Measurements from ENCODE around the gene AGAP1. TPM values are rescaled to one million over a fixed set of nuclear protein-coding genes. Genes with fewer than 3 reads are reported as not detected.

The AGAP1 gene
- total RNA-seq, 4 donors from 2014 or later = 13.7 to 18.5 (median 17.1) TPM

- intact Hi-C loops (cut with DNase I; ENCODE audit: low total_unique reads) = no loop called here
- DNase-seq (ENCODE audit: low spot score in 2 of 2) = no peak
- WGBS, 2 donors = 90 to 95% methylated on average over 9 of the region's 9 CpGs
- TF ChIP-seq POLR2A (IDR thresholded peaks at IDR 0.05) = no peak
- TF ChIP-seq, protein P1, sequence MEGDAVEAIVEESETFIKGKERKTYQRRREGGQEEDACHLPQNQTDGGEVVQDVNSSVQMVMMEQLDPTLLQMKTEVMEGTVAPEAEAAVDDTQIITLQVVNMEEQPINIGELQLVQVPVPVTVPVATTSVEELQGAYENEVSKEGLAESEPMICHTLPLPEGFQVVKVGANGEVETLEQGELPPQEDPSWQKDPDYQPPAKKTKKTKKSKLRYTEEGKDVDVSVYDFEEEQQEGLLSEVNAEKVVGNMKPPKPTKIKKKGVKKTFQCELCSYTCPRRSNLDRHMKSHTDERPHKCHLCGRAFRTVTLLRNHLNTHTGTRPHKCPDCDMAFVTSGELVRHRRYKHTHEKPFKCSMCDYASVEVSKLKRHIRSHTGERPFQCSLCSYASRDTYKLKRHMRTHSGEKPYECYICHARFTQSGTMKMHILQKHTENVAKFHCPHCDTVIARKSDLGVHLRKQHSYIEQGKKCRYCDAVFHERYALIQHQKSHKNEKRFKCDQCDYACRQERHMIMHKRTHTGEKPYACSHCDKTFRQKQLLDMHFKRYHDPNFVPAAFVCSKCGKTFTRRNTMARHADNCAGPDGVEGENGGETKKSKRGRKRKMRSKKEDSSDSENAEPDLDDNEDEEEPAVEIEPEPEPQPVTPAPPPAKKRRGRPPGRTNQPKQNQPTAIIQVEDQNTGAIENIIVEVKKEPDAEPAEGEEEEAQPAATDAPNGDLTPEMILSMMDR (IDR thresholded peaks at IDR 0.05) = no peak
- no peak overlapping the region for H3K4me3 ChIP-seq (ENCODE audit: low read depth, poor library complexity, severe bottlenecking)
Measured at GRCh38 chr2:235587202-235587601, 93.4 kb downstream of the AGAP1 start.

GRCh38 chr2:235588750-235589149, 94.9 kb downstream of the AGAP1 start:
- 61 to 76% methylated on average over 9 of the region's 9 CpGs for WGBS, 2 donors
- TF ChIP-seq POLR2A (IDR thresholded peaks at IDR 0.05) = no peak
- TF ChIP-seq, protein P1 (IDR thresholded peaks at IDR 0.05) = no peak
- DNase-seq (ENCODE audit: low spot score in 2 of 2) = no peak
- intact Hi-C loops (cut with DNase I; ENCODE audit: low total_unique reads) = no loop called here
- no peak overlapping the region for H3K4me3 ChIP-seq (ENCODE audit: low read depth, poor library complexity, severe bottlenecking)

GRCh38 chr2:235591231-235591730, 97.4 kb downstream of the AGAP1 start:
- intact Hi-C loops (cut with DNase I; ENCODE audit: low total_unique reads) = loop anchor here (5.0 kb wide), 1 partner anchor 454 kb away; no protein-coding TSS in a partner anchor
- H3K4me3 ChIP-seq (ENCODE audit: low read depth, poor library complexity, severe bottlenecking) = no peak overlapping the region
- TF ChIP-seq, protein P1 (IDR thresholded peaks at IDR 0.05) = no peak
- no peak for TF ChIP-seq POLR2A (IDR thresholded peaks at IDR 0.05)
- WGBS, 2 donors = 90 to 93% methylated on average over 14 of the region's 14 CpGs
- DNase-seq (ENCODE audit: low spot score in 2 of 2) = peak in 1 of 2 donors; percentile 76

GRCh38 chr2:235591921-235592320, 98.1 kb downstream of the AGAP1 start:
- TF ChIP-seq POLR2A (IDR thresholded peaks at IDR 0.05) = no peak
- TF ChIP-seq, protein P1 (IDR thresholded peaks at IDR 0.05) = no peak
- intact Hi-C loops (cut with DNase I; ENCODE audit: low total_unique reads) = loop anchor here (5.0 kb wide), 1 partner anchor 455 kb away; no protein-coding TSS in a partner anchor

GRCh38 chr2:235592430-235592829, 98.6 kb downstream of the AGAP1 start:
- TF ChIP-seq, protein P1 (IDR thresholded peaks at IDR 0.05) = no peak
- no peak for TF ChIP-seq POLR2A (IDR thresholded peaks at IDR 0.05)
- no peak for DNase-seq (ENCODE audit: low spot score in 2 of 2)
- no peak overlapping the region for H3K4me3 ChIP-seq (ENCODE audit: low read depth, poor library complexity, severe bottlenecking)
- intact Hi-C loops (cut with DNase I; ENCODE audit: low total_unique reads) = loop anchor here (5.0 kb wide), 1 partner anchor 455 kb away; no protein-coding TSS in a partner anchor
- WGBS, 2 donors = 74 to 85% methylated on average over 11 of the region's 11 CpGs

More at GRCh38 chr2:235591921-235592320, 98.1 kb downstream of the AGAP1 start:
- no peak overlapping the region for H3K4me3 ChIP-seq (ENCODE audit: low read depth, poor library complexity, severe bottlenecking)
- WGBS, 2 donors = 70 to 76% methylated on average over 4 to 5 of the region's 5 CpGs
- DNase-seq (ENCODE audit: low spot score in 2 of 2) = no peak

GRCh38 chr2:235592836-235593235, 99.0 kb downstream of the AGAP1 start:
- no peak for TF ChIP-seq POLR2A (IDR thresholded peaks at IDR 0.05)
- TF ChIP-seq, protein P1 (IDR thresholded peaks at IDR 0.05) = no peak
- intact Hi-C loops (cut with DNase I; ENCODE audit: low total_unique reads) = loop anchor here (5.0 kb wide), 1 partner anchor 456 kb away; no protein-coding TSS in a partner anchor
- no peak overlapping the region for H3K4me3 ChIP-seq (ENCODE audit: low read depth, poor library complexity, severe bottlenecking)
- 86 to 90% methylated on average over 6 of the region's 6 CpGs for WGBS, 2 donors
- no peak for DNase-seq (ENCODE audit: low spot score in 2 of 2)
